HG03342 (cell line): ENCODE measurements around the gene TRIO.

Source experiments
- ATAC-seq: cut with Tn5 transposase; IDR thresholded peaks from one replicate; pipeline ENCODE4 v1.9.1; 2021; ENCODE audit warnings: mild to moderate bottlenecking, moderate library complexity; ENCODE audit not compliant: unreplicated experiment

Gene TRIO

GRCh38 chr5:14240359-14240758 lies 97.2 kb downstream of the TRIO start:
- ATAC-seq, result no peak

GRCh38 chr5:14241141-14241540 lies 98.0 kb downstream of the TRIO start:
- no peak for ATAC-seq

GRCh38 chr5:14242447-14242846 lies 99.3 kb downstream of the TRIO start:
- ATAC-seq, result no peak

GRCh38 chr5:14242871-14243383 lies 99.8 kb downstream of the TRIO start:
- ATAC-seq, result no peak

GRCh38 chr5:14243766-14244165 lies 100.6 kb downstream of the TRIO start:
- ATAC-seq, result no peak

- ATAC-seq, result no peak
Observed at GRCh38 chr5:14244721-14245120, 101.6 kb downstream of the TRIO start.

GRCh38 chr5:14245132-14245925 lies 102.2 kb downstream of the TRIO start:
- no peak for ATAC-seq

- ATAC-seq, result no peak
Observed at GRCh38 chr5:14246350-14247053, 103.4 kb downstream of the TRIO start.

- ATAC-seq, result no peak
Observed at GRCh38 chr5:14247054-14247386, 103.9 kb downstream of the TRIO start.

- no peak for ATAC-seq
Observed at GRCh38 chr5:14249258-14250082, 106.3 kb downstream of the TRIO start.

- peak; percentile 6 for ATAC-seq
Observed at GRCh38 chr5:14250084-14250695, 107.0 kb downstream of the TRIO start.

GRCh38 chr5:14250748-14251701 lies 107.9 kb downstream of the TRIO start:
- ATAC-seq, result peak; percentile 46

GRCh38 chr5:14251733-14252132 lies 108.6 kb downstream of the TRIO start:
- ATAC-seq, result peak; percentile 38

- no peak for ATAC-seq
Observed at GRCh38 chr5:14252793-14253192, 109.7 kb downstream of the TRIO start.

- no peak for ATAC-seq
Observed at GRCh38 chr5:14254686-14255085, 111.5 kb downstream of the TRIO start.

- no peak for ATAC-seq
Observed at GRCh38 chr5:14256026-14256690, 113.0 kb downstream of the TRIO start.

- no peak for ATAC-seq
Observed at GRCh38 chr5:14256756-14257393, 113.7 kb downstream of the TRIO start.

- peak; percentile 52 for ATAC-seq
Observed at GRCh38 chr5:14257995-14258403, 114.9 kb downstream of the TRIO start.

- peak; percentile 39 for ATAC-seq
Observed at GRCh38 chr5:14258840-14259239, 115.7 kb downstream of the TRIO start.
